ENCODE measurements around the gene ATG2A.

Gene ATG2A

DNA sequence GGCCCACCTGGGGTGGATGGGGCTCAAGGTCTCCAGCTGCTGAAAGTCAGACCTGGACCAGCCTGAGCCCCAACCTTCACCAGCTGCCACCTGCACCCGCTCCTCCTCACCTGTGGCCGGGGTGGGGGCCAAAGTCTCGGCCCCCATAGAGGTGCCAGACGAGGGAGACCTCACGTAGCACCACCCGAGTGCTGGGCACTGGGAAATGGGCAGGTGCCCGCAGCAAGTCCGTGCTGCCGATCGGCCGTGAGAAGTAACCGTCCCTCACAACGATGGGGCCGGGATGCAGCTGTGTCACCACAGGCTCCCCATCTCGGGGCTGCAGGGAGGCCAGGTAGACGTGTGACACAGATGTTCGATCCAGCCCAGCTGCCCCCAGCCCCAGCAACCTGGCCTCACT lies 16.2 kb downstream of the ATG2A start:
- no peak for DNase-seq

DNA sequence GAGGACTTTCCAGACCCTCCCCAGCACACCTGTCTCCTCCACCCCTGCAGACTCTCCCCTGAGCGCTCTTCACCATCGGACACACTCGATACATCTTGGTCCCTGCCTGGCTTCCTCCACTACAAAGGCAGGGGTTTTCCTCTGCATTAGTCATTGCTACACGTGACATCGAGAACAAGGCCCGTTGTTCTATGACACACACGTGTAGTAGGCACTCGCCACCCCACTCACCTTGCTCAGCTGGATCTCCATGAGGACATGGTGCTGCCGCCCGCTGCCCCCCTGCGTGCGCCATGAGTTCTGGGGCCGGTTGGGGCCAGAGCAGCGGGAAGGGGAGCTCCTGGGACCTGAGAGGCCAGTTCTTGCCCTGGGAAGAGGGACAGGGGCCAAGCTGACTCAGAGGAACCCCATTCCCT lies 16.7 kb downstream of the ATG2A start:
- DNase-seq: no peak

- DNase-seq: no peak
Observed at GRCh38 chr11:64898541-64898940, 18.5 kb downstream of the ATG2A start.

DNA sequence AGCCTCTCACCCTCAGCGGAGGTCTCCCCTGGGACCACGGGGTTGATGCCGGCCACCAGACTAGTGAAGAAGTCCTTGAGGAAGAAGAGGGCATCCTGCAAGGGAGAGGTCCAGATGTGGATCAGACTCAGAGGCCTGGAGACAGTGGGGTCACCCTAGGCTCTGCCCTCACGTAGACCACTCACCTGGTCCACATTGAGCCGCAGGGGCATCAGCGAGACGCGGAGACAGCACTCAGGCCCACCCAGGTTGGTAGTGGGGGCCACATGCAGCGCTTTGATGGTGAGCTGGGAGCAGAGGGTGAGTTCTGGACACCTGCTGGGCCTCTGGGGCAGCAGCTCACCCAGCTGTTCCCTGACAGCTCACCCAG lies 18.9 kb downstream of the ATG2A start:
- no peak for DNase-seq

DNA sequence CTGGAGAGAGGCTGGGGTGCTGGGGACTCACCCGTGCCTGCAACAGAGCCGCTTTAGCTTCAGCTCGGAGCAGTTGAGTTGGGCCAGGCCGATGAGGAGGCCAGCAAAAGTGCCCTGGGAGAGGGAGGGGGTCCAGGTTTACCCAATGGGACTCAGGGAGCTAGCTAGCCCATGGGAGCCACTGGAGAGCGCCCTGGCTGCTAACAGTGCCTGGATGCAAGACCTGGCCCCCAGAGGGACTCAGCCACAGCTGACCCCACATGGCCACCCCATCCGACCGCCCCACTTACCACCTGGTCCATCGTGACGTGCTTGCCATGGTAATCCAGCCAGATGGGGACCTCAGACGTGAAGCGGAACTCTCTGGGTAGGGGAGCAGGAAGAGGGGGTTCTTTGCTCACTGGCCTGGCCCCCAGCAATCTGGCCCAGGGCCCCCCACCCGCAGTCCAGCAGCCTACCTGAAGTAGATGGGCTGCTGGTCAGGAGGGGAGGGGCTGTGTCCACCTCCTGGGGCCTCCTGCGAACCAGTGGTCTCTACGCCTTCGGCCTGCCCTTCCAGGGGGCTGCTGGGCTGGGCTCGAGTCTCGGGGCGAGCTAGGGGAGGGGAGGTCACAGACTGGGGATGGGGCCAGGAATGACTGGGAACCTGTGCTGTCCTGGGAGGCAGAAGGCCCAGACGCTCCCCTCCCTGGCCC lies 19.5 kb downstream of the ATG2A start:
- no peak for DNase-seq

DNA sequence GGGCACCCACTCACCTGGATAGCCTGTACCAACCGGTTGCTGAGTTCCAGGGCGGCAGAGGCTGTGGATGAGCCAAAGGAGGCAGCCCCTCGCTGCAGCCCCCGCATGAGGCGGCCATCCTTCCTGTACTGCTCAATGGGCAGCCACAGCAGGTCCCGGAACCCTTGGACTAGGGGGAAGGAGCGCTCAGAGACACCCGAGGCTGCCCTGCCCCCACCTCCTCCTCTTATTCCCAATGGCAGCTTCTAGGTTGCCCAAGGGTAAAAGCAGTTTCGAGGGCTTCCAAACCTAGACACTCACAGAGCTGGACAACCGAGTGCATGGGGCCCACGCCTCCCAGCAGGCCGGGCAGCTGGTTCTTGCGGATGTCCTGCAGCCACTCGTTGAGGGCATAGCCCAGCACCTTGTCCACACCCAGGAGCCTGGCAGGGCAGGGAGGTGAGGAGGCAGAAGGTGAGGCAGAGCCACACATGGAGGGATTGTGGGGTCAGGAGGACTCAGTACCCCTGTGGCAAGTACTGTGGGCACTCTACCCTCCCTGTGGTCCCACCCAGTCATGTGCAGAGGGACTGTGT lies 20.5 kb downstream of the ATG2A start:
- no peak for DNase-seq

DNA sequence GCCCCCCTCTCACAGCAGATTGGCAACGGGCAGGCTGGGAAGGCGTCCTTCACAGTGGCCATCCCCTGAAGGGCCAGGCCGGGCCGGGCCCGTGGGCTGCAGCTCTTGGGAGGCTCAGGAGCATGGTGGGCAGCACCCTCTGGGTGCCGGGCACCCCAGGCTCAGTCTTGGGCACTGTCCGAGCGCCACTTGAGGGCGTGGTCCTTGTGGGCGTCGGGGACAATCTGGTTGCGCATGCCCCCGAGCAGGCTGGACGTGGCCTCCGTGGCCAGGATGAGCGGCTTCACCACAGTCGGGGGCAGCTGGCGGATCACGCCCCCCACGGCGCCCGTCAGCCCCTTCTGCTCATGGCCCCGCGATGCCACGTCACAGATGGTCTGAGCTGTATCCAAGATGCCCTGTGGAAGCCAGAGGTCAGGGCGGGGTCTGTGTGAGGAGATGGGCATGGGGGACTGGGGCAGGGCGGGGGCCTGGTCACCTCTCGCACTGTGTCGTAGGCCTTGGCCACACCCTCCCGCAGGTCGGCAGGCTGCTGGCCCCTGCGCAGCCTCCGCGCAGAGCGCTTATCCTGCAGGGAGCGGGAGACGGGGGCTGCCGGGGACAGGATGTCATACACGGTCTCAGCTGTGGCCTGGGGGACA lies 22.1 kb downstream of the ATG2A start:
- DNase-seq: no peak

- peak; percentile 6 for DNase-seq
Observed at GRCh38 chr11:64894070-64894811, 22.8 kb downstream of the ATG2A start.

DNA sequence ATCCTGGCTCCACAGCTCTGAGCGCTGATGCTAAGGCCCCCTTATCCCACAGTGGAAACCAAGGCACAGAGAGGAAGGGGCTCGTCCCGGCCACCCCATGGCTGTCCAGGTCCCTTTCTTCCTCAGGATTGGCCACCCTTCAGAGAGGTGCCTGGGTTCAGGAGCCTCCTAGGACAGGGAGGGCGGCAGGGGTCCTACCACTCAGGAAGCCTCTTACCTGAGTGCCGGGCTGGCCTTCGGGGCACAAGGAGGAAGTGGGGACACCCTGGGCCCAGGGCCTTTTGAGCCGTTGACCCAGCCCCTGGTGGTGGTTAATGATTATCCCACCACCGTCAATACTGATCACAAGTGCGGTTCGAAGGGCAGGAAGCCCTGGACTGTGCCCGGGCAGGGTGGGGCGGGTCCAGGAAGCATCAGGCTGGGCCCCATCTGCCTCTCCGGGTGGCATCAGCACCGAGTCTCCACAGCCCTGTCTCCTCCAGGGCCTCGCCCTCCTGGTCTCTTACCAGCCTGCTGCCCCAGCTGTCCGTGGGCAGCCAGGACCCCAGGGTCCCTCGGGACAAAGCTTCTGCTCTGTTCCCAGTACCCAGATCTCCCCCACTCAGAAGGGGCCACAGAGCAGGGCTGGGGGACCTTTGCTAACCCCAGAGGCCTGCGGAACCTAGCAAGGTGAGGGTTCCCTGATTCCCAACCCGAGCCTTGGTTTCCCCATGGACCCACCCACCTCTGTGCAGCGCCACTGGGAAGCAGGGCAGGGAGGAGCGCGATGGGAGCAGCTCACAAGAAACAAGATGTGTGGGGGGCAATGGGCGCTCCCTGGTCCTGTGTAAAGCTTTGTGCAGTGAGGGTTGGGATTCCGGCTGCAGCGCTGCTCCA lies 23.6 kb downstream of the ATG2A start:
- DNase-seq: no peak

DNA sequence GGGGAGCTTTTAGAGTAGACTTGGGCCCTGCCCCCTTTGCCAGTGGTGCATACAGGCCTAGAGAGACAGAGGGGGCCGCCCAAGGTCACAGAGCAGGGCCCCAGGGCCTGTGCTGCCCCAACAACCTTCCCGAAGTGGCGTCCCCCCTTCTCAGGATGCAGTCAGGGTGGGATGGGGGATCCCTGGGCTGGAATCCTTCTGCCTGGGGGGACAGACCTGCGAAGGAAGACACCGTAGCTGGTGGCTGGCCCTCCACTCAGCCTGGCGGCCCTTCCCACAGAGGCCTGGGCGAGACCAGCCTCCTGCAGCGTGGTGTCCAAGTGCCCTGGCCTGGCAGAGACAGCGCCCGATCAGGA lies 24.2 kb downstream of the ATG2A start:
- DNase-seq: no peak

DNA sequence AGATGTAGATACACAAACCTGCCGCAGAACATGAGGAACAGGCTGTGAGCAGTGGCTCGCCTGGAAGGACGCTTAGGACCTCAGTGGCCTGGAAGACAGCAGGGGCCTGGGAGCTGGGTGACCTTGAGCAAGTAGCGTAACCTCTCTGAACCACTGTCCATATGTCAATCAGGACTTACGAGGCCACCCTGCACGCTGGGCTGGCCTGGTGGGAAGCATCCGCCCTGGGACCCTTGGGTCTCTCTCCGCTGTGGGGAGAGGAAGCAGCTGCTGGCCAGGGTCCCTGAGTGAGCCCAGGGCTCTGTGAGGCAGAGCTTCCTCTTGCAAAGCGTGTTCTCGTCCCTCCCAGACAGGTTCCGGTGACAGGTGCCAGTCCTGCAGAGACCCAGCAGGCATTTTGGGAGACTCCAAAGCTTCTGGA lies 24.6 kb downstream of the ATG2A start:
- no peak for DNase-seq

- DNase-seq: no peak
Observed at GRCh38 chr11:64891880-64892279, 25.1 kb downstream of the ATG2A start.

GRCh38 chr11:64891215-64891848 lies 25.7 kb downstream of the ATG2A start:
- DNase-seq: no peak

- DNase-seq: no peak
Observed at GRCh38 chr11:64890522-64890939, 26.5 kb downstream of the ATG2A start.

DNA sequence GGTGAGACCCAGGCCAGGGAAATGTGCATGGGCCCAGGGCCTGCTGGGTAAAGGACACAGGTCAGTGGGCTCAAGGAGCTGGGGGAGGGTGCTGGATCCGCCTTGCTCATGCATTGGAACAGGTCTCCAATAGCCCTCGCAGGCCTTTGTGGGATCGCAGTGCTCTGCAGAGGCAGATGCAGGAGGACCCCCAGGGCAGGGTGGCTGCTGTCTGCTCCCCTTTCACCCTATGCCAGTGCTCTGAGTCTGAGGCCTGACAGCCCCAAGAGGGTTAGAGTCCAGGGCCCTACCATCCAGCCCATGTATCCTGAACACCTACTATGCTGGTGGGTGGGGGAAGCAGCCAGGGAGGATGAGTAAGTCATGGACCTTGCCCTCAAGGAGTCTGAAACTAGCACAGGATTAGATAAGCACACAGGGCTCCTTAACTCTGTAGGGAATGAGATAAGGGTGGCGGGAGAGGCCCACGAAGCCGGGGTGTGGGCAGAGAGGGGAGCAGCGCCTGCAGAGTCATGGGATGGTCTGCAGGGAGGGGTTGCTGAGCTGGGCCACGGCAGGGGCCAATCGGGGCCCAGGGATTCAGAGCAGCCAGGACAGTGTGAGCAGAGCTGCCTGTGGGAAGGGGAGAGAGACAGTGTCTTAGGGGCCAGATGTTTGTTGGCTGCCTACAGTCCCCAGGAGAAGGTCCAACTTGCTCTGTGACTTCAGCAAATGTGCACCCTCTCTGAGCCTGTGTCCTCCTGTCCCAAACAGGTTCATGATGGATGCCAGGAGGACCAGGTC lies 28.1 kb downstream of the ATG2A start:
- DNase-seq: no peak

- no peak for DNase-seq
Observed at GRCh38 chr11:64888406-64888728, 28.6 kb downstream of the ATG2A start.

GRCh38 chr11:64887757-64888405 lies 29.1 kb downstream of the ATG2A start:
- DNase-seq: peak; percentile 21

GRCh38 chr11:64887234-64887756 lies 29.7 kb downstream of the ATG2A start:
- no peak for DNase-seq

DNA sequence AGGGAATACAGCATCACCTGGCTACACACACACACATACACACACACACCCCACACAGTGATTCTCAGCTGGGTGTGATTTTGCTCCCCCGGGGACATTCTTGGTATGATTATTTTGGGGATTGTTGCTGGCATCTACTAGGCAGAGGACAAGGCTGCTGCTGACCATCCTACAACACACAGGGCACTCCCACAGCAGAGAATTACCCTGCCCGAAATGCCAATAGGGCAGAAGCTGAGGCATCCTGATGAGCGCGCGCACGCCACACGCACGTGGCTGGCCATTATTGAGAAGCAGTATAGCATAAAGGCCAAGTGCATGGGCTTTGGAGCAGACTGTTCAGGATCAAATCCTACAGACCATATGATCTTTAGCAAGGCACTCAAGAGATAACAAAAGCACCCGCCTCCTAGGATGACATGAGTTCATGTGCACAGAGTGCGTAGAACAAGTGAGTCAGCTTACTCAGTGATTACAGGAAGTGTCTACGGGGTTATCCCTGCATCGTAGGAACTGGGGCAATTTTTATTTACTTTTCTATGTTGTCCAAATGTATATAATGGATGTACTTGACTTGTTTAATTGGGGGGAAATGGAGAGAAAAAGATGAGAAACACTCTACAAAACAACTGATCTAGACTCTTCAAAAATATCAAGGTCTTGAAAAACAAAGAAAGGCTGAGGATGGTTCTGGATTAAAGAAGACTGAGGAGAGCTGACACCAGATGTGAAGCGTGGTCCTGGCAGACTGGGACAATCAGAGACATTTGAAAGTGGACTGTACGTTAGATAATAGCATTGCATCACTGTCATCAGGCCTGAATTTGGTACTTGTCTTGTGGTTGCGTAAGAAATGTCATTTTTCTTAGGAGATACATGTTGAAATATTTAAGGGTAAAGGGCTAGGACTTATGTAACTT lies 31.4 kb downstream of the ATG2A start:
- no peak for DNase-seq

- DNase-seq: no peak
Observed at GRCh38 chr11:64884019-64884418, 33.0 kb downstream of the ATG2A start.

Data from COR-L47 (cell line).